ENCODE measurements around the gene DEPDC4.

GRCh38 chr12:100279159-100279558 is 12.3 kb upstream of the DEPDC4 start:
- no peak for TF ChIP-seq CTCF (IDR thresholded peaks at IDR 0.05; ENCODE audit: low read length)
- no peak for TF ChIP-seq EZH2 (optimal IDR thresholded peaks at IDR 0.05; ENCODE audit: low read depth, low read length)
- TF ChIP-seq EZH2phosphoT487 (IDR thresholded peaks at IDR 0.05; ENCODE audit: low read length): no peak

All from MM.1S (cell line).